ENCODE data around the gene EXOC1.
A peak's percentile ranks its signal among the peaks of the same experiment; 100 is the strongest.
"Not testable (repeated sequence)": the region's sequence is repeated elsewhere in the genome, so short reads cannot be mapped to it uniquely, and the experiment has no call there.

Gene EXOC1

DNA sequence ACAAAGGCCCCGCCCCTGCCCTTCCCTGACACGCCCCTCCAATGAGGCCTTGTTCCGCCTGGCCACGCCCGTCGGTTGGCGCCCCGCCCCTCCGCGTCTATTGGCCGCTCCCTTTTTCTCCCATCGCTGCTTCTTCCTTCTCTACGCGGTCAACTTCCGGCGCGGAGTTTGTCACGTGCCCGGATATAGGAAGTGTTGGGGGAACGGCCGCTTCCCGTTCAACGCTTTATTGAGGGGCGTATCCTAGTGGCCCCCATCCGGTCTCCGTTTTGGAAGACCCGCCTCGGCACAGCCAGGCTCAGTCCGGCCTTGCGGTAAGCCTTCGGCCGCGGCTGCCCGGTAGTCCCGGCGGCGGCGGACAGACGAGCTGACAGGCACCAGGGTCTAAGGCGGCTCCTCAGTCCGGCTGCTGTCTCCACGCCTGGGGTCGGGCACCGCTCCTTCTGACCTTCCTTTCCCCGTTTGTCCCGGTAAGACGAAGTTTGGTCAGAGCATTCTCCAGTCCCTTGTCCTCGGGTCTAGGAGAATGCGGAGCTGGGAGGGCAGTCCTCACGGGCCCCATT, at the start of gene EXOC1:
Gene EXOC1 (plus strand): TSS at position 165 of the 563 bp plus-strand sequence. CDS start 4,676 bp downstream, outside the sequence.
- peak; percentile 98 for DNase-seq

DNA sequence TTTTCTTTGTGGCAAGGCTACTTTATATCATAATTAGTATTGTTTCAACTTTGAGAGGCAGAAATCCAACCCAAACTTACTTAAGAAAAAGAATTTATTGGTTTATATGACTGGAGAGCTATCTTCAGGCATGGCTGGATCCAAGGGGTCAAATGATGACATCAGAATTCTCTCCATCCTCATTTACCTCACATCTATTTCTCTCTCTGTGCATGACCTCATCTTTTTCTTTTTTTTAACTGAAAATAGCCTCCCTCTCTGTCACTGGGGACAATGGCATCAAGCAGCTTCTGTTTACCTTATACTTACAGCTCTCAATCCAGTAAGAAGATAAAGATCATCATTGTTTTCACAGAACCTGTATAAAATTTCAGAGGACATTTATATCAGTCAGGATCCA, 45.9 kb upstream of the EXOC1 start:
- DNase-seq = no peak

DNA sequence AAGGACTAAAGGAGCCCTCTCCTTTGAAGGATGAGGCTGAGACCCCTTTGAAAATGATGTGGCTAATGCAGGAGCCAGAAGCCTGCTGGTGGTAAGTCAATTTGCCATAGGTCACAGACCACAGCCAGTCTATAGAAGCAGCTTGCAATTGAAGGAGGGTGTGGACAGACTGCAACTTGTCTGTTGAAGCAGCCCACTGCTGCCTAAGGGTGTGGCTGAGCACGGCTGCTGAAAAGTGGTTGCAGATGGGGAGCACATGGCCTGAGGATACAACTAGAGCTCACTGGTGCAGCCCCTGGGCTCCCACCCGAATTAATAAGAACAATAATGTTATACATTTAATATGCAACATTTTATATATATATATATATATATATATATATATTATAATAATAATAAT, 45.3 kb upstream of the EXOC1 start:
- no peak for DNase-seq

GRCh38 chr4:55808632-55809031, 44.8 kb upstream of the EXOC1 start:
- no peak for DNase-seq

GRCh38 chr4:55817691-55818090, 35.8 kb upstream of the EXOC1 start:
- no peak for DNase-seq

DNA sequence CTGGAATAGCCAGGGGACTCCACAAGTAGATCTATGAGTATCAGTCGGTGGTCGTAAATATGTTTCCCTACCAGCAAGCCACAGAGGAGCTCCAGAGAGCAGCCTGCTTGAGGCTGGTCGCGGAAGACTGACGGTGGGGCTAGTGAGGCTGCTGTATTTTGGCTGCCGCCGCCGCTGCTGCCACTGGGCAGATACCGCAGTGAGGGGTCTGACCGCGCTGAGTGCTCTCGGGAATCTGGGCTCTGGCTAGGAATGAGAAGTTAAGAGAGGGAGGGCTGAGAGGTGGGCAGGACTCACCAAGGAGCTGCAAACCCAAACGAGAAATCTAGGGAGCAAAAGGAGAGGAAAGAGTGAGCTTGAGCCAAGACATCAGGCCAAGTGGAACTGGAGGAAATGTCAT, 33.8 kb upstream of the EXOC1 start, which contains the start of gene EXOC1L:
Gene EXOC1L (plus strand): TSS at position 157 of the 400 bp plus-strand sequence. CDS start 237 bp downstream, at position 394.
- no peak for DNase-seq

DNA sequence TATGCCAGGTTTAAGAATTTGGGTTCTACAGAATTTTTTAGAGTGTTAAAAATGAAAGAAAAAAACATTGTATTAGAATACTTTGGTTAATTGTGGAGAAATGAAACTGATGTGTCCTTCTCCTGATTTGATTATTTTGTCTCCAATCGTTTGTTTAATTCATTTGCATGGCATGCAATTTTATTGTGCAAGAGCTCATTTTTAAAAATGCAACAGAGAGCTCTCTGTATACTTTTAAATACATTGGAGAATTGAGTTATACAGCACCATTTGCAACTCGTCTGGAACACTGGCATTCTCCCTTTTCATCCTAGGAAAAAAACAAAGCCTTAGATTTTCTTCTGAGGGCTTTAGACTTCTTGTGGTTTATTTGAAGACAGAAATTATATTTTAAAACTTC, 33.2 kb upstream of the EXOC1 start:
- no peak for DNase-seq

DNA sequence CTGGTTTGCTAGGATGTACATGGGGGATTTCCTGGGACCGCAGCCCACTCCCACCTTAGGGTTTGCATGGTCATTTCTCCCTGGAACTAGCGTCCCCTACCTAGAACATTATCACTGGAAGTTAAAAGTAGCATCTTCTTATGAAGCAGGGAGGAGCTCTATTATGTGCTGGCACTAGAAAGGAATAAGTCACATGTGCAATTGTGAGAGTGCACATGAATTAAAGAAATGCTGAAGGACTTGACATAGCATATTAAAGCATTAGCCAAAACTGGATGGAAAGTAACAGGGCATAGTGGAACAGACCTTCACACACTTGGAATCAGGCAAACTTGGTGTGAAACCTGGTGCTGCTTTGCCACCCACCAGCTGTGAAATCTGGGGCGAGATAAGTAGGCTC, 31.1 kb upstream of the EXOC1 start:
- no peak for DNase-seq

DNA sequence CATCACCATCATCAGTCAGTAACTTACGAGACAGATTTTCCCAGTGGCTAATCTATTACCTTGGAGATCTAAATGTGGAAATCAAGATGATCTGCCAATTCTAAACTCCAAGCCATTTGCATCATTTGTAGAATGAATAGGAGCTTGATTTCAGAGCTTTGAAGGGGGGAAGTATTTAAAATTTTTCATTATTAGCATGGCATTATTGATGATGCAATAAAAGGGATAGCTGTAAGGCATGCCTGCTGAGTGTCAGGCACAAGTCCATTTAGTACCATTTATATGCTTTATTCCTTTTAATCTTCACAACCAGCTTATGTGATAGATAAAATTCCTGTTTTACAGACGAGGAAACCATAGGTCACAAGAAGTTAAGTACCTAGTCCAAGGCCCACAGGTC, 28.6 kb upstream of the EXOC1 start:
- DNase-seq = no peak

GRCh38 chr4:55826986-55827385, 26.5 kb upstream of the EXOC1 start:
- DNase-seq = no peak

DNA sequence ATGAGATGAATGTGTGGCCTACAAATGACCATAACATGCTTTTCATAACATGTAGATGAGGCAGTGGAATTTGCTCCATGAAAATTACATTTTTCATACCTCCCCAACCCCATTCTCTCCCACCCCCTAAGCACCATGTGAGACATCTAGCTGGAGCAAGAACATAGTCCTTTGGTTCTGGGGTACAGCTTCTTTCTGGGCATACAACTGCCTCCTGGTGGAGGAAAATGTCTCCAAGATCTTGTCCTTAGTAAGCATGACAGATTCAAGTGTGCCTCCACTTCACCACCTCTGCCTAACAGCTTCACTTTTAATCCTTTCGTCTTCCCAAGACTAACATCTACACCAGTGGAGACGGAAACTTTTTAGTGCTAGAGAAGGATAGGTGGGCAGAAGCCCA, 25.9 kb upstream of the EXOC1 start:
- DNase-seq = no peak

DNA sequence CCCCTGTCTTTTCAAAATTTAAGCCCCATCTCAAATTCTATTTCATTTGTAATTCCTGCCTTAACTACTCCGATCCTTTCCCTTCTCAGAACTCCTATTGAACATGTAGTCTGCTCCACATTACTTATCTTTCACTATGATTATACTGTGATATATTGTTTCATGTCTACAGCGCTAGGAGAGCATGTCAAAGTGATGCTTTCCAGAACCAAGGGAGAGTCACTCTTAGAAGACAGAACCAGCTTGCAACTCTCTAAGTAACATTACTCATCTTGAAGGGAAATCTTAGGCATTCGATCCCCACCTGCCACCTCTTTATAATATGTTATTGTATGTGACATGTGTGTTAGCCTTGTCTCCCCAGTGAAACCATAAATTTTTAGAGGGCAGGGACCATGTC, 23.4 kb upstream of the EXOC1 start:
- no peak for DNase-seq

- DNase-seq = no peak
Observed at GRCh38 chr4:55830716-55831115, 22.7 kb upstream of the EXOC1 start.

DNA sequence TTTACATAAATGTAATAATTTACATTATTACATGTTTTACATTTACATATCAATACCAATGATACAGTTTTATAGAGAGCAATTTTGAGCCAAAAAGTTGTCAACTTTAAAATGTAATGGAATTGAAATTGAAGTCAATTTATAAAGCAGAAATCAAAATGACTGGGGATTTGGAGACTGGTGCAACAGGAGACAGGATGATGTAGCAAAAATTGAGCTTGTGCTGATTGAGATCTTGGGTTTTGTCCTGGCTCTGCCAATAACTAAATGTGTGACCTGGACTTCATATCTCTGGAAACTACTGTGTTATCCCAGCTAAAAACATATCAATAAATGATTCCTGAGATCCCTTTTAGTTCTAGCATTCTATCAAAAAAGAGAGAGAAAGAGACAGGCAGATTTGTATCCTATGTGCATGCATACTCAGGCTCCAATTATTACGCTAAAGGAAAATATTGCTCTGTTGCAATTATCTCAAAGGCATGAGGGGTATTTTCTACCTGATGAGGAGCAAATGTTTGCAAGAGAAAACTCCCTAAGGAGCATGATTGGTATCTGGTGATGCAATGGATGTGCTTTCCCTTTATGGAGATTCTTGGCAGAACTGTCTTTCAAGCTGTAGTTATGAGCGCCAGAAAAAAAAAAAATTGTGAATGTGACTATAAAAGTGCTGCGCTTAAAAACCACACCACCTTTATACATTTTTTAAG, 19.2 kb upstream of the EXOC1 start:
- DNase-seq = no peak

- no peak for DNase-seq
Observed at GRCh38 chr4:55837903-55838302, 15.5 kb upstream of the EXOC1 start.

GRCh38 chr4:55838356-55838755, 15.1 kb upstream of the EXOC1 start:
- DNase-seq = no peak

GRCh38 chr4:55838952-55839351, 14.5 kb upstream of the EXOC1 start:
- no peak for DNase-seq

DNA sequence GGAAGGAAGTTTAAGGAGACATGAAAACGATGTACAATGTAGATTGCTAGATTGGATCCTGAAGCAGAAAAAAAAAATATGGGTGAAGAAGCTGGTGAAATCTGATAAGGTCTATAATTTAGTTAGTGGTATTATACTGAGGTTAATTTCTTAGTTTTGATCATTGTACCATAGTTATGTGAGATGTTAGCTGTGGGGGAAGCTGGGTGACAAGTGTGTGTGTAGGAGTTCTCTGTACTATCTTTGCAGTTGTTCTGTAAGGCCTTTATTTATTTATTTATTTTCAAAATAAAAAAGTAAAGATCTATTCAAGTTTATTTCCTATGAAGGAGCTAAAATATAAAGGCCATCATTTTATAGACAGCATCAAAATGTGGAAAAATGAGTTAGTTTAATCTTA, 12.5 kb upstream of the EXOC1 start:
- no peak for DNase-seq

- not testable (repeated sequence) for DNase-seq
Observed at GRCh38 chr4:55841373-55842239, 11.8 kb upstream of the EXOC1 start.

- not testable (repeated sequence) for DNase-seq
Observed at GRCh38 chr4:55842312-55842711, 11.1 kb upstream of the EXOC1 start.

DNA sequence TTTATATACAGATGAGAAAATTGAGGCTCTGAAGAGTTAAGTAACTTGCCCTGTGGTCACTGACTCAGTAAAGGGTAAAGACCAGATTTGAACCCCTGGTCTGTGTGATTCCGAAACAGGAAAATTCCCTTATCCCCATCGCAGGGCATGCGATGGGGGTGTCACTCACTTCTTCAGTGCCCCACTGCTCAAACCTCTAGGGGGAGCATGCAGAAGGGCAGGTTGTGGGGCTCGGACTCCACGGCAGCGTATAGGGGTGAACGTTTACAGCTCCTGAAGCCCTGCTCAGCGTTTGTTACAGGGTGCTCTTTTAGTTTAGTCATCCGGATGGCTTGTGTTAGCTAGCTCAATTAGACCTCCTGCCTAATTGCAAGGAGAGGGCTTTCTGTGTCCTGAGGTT, 3.7 kb upstream of the EXOC1 start:
- DNase-seq = no peak

- DNase-seq = no peak
Observed at GRCh38 chr4:55851885-55852284, 1.6 kb upstream of the EXOC1 start.

- DNase-seq = no peak
Observed at GRCh38 chr4:55854129-55854528, 681 bp downstream of the EXOC1 start.

- DNase-seq = no peak
Observed at GRCh38 chr4:55857586-55857985, 4.1 kb downstream of the EXOC1 start.

All from activated T-cell treated with anti-CD3 and anti-CD28 coated beads, Interleukin-2, amount 50 U/mL, for 1 hour (primary cell).